ENCODE results near the gene RFX5.

Gene RFX5

DNA sequence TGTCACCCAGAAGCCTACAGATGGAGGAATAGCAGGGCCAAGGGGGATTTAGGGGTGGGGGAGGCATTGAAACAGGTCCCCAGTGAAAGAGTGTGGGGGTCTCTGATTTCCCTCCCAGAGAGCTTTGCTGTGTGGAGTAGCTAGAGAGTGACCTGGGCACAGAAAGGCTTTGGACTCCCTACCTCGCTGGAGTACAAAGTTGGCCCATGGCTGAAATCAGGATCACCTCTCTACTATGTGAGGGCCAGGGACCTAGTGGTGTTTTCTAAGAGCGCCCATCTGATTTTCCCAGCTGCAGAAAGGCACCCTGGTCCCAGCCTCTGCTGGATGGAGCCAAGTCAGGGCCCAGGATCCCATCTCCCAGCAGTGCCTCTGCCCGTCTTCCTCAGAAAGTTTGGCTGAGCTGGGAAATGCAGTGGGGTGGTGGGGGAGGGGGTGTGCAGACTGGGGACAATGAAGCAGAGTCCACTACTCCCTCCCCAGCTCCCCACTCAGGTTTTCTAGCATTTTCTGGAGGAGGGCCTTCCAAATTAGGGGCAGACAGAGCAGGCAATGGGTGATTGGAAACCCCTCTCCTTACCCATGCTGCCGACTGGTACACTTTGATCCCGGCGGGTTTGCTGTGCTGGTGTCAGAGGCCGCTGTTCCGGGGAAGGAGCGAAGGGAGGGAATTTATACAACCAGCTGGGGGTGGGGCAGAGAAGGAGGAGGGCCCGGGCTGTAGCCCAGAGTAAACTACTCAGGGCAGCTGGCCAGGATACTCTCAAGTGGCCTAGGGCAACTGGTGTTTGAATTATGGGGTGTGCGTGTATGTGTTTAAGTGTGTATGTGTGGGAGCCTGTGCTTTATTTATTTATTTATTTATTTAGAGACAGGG lies 25.2 kb upstream of the RFX5 start, which contains the start of gene SELENBP1:
TSS of gene SELENBP1 (minus strand) at position 648 of the 877 bp plus-strand sequence. CDS start at position 584, 64 bp downstream.
- peaks cover 52 to 62% of the 10 kb centered on the region in 2 donors for H3K4me1 ChIP-seq (ENCODE audit: control insufficient read depth in 2 of 2, insufficient read depth in 2 of 2, low read length in 2 of 2)

DNA sequence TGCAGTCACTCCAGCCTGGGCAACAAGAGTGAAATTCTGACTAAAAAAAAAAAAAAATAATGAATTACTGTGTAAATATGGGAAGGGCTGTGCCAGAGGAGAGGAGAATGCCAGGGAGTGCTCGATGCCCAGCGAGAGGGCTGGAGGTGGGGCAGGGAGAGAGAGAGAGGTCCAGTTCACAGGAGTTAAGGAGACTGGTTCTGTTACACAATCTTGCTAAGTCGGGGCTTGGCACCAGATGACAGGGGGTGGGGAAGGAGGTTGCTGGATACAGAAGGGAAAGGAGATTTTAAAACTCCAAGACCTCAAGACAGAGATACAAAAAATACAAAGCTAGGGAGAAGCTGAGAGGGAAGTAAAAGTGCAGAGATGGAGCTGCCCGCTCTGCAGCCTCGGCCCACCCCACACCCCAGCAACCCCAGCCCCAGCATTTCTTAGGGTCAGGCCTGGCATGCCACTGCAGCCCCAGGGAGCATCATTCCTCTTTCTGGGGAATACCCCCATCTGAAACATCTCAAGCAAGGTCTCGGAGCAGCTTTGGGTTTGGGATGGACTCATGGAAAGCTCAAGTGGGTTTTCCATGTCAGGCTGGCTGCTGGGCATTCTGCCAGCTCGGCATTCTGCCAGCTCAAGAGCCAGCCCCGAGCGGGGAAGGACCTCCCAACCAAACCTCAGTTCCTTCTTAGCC lies 24.5 kb upstream of the RFX5 start:
- Histone ChIP-seq H3K4me1 (ENCODE audit: control insufficient read depth in 2 of 2, insufficient read depth in 2 of 2, low read length in 2 of 2) (peaks cover 47 to 58% of the 10 kb centered on the region in 2 donors), H3K36me3 (ENCODE audit: control insufficient read depth in 2 of 2, insufficient read depth in 2 of 2, low read length in 2 of 2) (peaks cover 22 to 23% of the 10 kb centered on the region in 2 donors), H3K9me3 (ENCODE audit: control insufficient read depth in 2 of 2, low read length in 2 of 2) (no peaks in the 10 kb centered on the region), H3K27me3 (ENCODE audit: control insufficient read depth in 2 of 2, insufficient read depth in 2 of 2, low read length in 2 of 2) (no peaks in the 10 kb centered on the region), H3K9ac (ENCODE audit: low read depth in 1 of 2, low read length in 2 of 2) (peak overlapping the region; percentile 83 to 88), H3K4me3 (ENCODE audit: low read length in 2 of 2) (peak overlapping the region; percentile 81 to 87), H3K27ac (ENCODE audit: low read depth in 2 of 2, low read length in 2 of 2) (peak overlapping the region; percentile 91 to 94)

More for the DNA sequence above, 25.2 kb upstream of the RFX5 start, which contains the start of gene SELENBP1:
- Histone ChIP-seq H3K27me3 (ENCODE audit: control insufficient read depth in 2 of 2, insufficient read depth in 2 of 2, low read length in 2 of 2) (no peaks in the 10 kb centered on the region), H3K9me3 (ENCODE audit: control insufficient read depth in 2 of 2, low read length in 2 of 2) (no peaks in the 10 kb centered on the region), H3K27ac (ENCODE audit: low read depth in 2 of 2, low read length in 2 of 2) (peak within 1 kb of the TSS; percentile 91 to 94), H3K9ac (ENCODE audit: low read depth in 1 of 2, low read length in 2 of 2) (peak within 1 kb of the TSS; percentile 83 to 88), H3K36me3 (ENCODE audit: control insufficient read depth in 2 of 2, insufficient read depth in 2 of 2, low read length in 2 of 2) (peaks cover 18% of the 10 kb centered on the region in 2 donors), H3K4me3 (ENCODE audit: low read length in 2 of 2) (peak within 1 kb of the TSS; percentile 81 to 87)

DNA sequence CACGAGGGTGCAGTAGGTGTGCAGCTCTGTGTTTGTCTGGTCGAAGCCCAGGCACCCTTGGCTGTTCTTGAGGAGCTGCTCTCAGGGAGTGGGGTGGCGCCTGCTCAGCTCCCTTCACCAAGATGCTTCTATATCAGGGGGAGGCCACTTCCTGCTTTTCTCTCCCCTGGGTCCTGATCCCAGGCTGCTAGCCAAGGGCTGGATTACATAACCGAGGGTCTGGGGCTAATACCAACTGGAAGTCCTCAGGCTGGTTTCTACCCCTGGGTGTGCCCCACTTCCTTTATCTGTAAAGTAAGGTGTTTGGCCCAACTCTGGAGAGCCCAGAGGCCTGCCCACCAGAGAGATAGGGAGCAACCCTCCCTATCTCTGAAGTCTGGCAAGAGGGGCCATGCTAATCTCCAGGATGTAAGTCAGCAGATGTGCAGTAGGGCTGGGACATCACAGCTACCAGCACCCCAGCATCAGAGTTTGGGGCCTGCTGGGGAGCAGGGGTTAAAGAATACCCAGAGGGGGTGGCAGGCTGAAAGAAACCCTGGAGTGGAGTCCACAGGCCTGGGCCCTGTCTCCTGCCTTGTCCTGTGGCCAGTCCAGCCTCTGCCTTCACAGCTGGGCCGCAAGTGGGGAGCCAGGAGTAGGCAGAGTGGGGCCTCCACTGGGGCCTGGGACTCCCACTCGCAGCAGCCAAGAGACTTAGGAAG lies 23.3 kb upstream of the RFX5 start:
- H3K36me3 ChIP-seq (ENCODE audit: control insufficient read depth in 2 of 2, insufficient read depth in 2 of 2, low read length in 2 of 2), result peaks cover 34% of the 10 kb centered on the region in 2 donors
- no peaks in the 10 kb centered on the region for H3K27me3 ChIP-seq (ENCODE audit: control insufficient read depth in 2 of 2, insufficient read depth in 2 of 2, low read length in 2 of 2)
- H3K27ac ChIP-seq (ENCODE audit: low read depth in 2 of 2, low read length in 2 of 2), result peak overlapping the region; percentile 91 to 94
- H3K4me1 ChIP-seq (ENCODE audit: control insufficient read depth in 2 of 2, insufficient read depth in 2 of 2, low read length in 2 of 2), result peaks cover 47 to 55% of the 10 kb centered on the region in 2 donors
- peak overlapping the region; percentile 81 to 87 for H3K4me3 ChIP-seq (ENCODE audit: low read length in 2 of 2)
- peak overlapping the region; percentile 1 to 83 for H3K9ac ChIP-seq (ENCODE audit: low read depth in 1 of 2, low read length in 2 of 2)
- H3K9me3 ChIP-seq (ENCODE audit: control insufficient read depth in 2 of 2, low read length in 2 of 2), result no peaks in the 10 kb centered on the region

DNA sequence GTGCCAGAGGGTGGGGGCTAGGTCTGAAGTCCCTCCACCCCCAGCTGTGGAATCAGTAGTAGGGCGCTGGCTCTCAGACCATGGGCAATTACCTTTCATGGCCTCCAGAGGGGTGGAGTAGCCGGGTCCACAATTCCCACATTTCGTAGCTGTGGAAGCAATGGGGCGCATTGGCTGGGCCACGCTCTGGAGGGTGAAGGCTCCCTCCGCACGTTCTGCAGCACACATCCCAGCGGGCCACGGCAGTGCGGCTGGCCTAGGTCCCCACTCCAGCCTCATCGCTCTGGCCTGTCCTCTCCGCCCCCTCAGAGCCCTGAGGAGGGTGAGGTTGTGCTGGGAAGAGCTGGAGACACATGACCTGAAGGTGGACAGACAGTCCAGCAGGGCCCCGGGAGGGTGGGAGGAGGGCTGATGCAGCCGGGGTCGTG lies 22.6 kb upstream of the RFX5 start:
- no peaks in the 10 kb centered on the region for H3K9me3 ChIP-seq (ENCODE audit: control insufficient read depth in 2 of 2, low read length in 2 of 2)
- peak overlapping the region; percentile 81 to 87 for H3K4me3 ChIP-seq (ENCODE audit: low read length in 2 of 2)
- H3K4me1 ChIP-seq (ENCODE audit: control insufficient read depth in 2 of 2, insufficient read depth in 2 of 2, low read length in 2 of 2), result peaks cover 47 to 55% of the 10 kb centered on the region in 2 donors
- peak overlapping the region; percentile 91 to 94 for H3K27ac ChIP-seq (ENCODE audit: low read depth in 2 of 2, low read length in 2 of 2)
- peaks cover 41 to 42% of the 10 kb centered on the region in 2 donors for H3K36me3 ChIP-seq (ENCODE audit: control insufficient read depth in 2 of 2, insufficient read depth in 2 of 2, low read length in 2 of 2)
- H3K9ac ChIP-seq (ENCODE audit: low read depth in 1 of 2, low read length in 2 of 2), result peak overlapping the region in 1 of 2 donors; percentile 83
- no peaks in the 10 kb centered on the region for H3K27me3 ChIP-seq (ENCODE audit: control insufficient read depth in 2 of 2, insufficient read depth in 2 of 2, low read length in 2 of 2)

DNA sequence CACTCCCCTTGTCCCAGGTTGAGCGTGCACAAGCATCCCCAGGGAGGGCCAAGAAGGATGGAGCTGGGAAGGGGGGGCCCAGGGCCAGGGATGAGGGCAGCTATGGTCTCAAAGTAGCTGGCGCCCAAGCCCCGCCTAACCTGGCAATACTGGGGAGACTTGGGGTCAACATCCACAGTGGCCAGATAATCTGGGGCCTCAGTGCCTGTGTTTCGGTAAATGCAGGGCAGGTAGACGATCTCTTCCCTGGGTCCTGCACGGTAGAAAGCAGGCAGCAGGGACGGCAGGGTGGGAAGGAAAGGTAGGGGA lies 22.2 kb upstream of the RFX5 start:
- Histone ChIP-seq H3K36me3 (ENCODE audit: control insufficient read depth in 2 of 2, insufficient read depth in 2 of 2, low read length in 2 of 2) (peaks cover 45% of the 10 kb centered on the region in 2 donors), H3K9me3 (ENCODE audit: control insufficient read depth in 2 of 2, low read length in 2 of 2) (no peaks in the 10 kb centered on the region), H3K27ac (ENCODE audit: low read depth in 2 of 2, low read length in 2 of 2) (peak overlapping the region in 1 of 2 donors; percentile 94), H3K9ac (ENCODE audit: low read depth in 1 of 2, low read length in 2 of 2) (no peak overlapping the region), H3K4me3 (ENCODE audit: low read length in 2 of 2) (peak overlapping the region; percentile 81 to 87), H3K4me1 (ENCODE audit: control insufficient read depth in 2 of 2, insufficient read depth in 2 of 2, low read length in 2 of 2) (peaks cover 45 to 53% of the 10 kb centered on the region in 2 donors), H3K27me3 (ENCODE audit: control insufficient read depth in 2 of 2, insufficient read depth in 2 of 2, low read length in 2 of 2) (no peaks in the 10 kb centered on the region)

DNA sequence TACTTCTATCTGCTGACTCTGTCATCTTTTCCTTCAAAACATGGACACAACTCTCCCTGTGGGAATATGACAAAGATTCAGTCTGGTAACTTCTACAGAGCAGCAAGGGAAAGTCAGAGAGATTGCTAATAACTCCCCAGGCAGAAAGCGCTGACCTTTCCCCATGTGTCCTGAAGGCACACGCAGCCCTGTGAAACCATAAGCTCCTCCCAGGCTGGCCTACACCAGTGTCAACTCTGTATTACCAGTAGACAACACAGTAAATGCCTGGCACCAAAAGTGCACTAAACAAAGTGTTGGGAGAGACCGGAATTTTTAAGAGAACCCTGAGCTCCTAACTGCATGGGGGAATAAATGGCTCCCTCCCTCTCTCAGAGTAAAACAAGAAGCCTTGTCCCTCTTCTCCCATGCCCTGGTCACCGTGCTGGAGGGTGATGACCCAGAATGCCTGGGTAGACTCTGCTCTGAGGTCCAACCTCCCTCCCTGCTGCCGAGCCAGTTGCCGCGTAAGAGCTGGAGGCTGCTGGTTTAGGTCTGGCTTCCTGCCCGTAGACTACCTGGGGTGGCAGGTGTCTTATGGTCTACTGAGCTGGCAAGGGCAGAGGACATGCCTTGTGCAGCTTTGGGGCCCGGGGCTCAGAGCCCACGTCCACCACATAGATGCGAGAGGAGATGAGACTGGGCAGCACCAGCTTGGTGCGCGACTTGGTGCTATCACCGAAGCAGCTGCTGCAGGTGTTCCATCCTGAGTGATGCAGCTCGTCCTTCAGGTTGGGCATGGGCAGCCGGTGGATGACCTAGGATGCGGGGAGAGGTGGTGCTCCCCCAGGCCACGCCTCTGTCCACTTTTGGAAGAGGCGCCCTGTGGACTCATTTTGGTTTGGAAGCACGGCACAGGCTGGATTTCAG lies 21.6 kb upstream of the RFX5 start:
- H3K9ac ChIP-seq (ENCODE audit: low read depth in 1 of 2, low read length in 2 of 2), result peak overlapping the region in 1 of 2 donors; percentile 34
- H3K4me1 ChIP-seq (ENCODE audit: control insufficient read depth in 2 of 2, insufficient read depth in 2 of 2, low read length in 2 of 2), result peaks cover 42 to 47% of the 10 kb centered on the region in 2 donors
- peaks cover 51% of the 10 kb centered on the region in 2 donors for H3K36me3 ChIP-seq (ENCODE audit: control insufficient read depth in 2 of 2, insufficient read depth in 2 of 2, low read length in 2 of 2)
- H3K27ac ChIP-seq (ENCODE audit: low read depth in 2 of 2, low read length in 2 of 2), result peak overlapping the region in 1 of 2 donors; percentile 32
- peak overlapping the region; percentile 81 to 87 for H3K4me3 ChIP-seq (ENCODE audit: low read length in 2 of 2)
- H3K9me3 ChIP-seq (ENCODE audit: control insufficient read depth in 2 of 2, low read length in 2 of 2), result no peaks in the 10 kb centered on the region
- H3K27me3 ChIP-seq (ENCODE audit: control insufficient read depth in 2 of 2, insufficient read depth in 2 of 2, low read length in 2 of 2), result no peaks in the 10 kb centered on the region

DNA sequence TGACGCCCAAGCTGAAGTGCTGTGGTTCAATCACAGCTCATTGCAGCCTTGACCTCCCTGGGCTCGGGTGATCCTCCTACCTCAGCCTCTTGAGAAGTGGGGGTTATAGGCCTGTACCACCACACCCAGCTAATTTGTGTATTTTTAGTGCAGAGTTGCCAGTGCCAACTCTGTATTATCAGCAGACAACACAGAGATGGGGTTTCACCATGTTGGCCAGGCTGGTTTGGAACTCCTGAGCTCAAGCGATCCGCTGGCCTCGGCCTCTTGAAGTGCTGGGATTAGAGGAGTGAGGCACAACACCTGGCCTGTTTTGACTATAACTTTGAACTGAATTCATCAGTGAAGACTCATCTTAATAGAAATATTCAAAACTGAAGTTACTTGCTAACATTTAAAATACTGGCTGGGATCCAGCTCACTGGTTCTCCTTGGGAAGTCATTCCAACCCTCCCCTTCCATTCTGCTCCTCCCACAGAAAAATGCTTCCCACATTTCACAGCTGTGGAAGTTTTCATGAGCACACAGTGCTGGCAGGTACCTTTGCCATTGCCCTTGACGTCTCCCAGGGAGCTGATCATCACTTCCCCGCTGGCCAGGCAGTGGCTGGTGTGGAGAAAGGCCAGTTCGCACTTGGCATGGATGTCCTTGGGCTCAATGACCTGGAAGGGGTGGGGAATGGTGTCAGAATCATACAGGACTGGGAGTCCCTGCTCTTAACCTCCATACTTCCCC lies 20.8 kb upstream of the RFX5 start:
- H3K4me3 ChIP-seq (ENCODE audit: low read length in 2 of 2), result no peak overlapping the region
- H3K9me3 ChIP-seq (ENCODE audit: control insufficient read depth in 2 of 2, low read length in 2 of 2), result peaks cover 0 to under 1% of the 10 kb centered on the region in 2 donors
- H3K4me1 ChIP-seq (ENCODE audit: control insufficient read depth in 2 of 2, insufficient read depth in 2 of 2, low read length in 2 of 2), result peaks cover 34 to 39% of the 10 kb centered on the region in 2 donors
- H3K9ac ChIP-seq (ENCODE audit: low read depth in 1 of 2, low read length in 2 of 2), result no peak overlapping the region
- no peak overlapping the region for H3K27ac ChIP-seq (ENCODE audit: low read depth in 2 of 2, low read length in 2 of 2)
- H3K27me3 ChIP-seq (ENCODE audit: control insufficient read depth in 2 of 2, insufficient read depth in 2 of 2, low read length in 2 of 2), result no peaks in the 10 kb centered on the region
- H3K36me3 ChIP-seq (ENCODE audit: control insufficient read depth in 2 of 2, insufficient read depth in 2 of 2, low read length in 2 of 2), result peaks cover 52 to 54% of the 10 kb centered on the region in 2 donors

DNA sequence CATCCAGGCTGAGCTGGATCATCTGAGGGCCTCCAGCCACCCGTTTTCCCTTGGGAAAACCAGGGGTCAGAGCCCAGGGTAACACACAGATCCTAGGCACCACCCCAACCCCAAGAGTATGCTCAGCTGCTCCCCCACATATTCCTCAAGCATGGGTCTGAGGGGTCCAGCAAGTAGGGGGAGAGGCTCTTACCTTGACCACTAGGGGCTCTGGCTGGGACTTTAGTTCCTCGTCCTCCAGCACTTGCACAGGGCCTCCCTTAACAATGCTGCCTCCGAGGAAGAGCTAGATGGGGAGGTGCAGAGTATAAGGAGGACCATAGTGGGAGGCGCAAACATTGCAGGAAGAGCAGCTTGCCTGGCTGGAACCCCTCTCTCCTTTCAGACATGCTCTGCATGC lies 17.9 kb upstream of the RFX5 start:
- no peak overlapping the region for H3K9ac ChIP-seq (ENCODE audit: low read depth in 1 of 2, low read length in 2 of 2)
- no peaks in the 10 kb centered on the region for H3K27me3 ChIP-seq (ENCODE audit: control insufficient read depth in 2 of 2, insufficient read depth in 2 of 2, low read length in 2 of 2)
- H3K4me3 ChIP-seq (ENCODE audit: low read length in 2 of 2), result no peak overlapping the region
- H3K36me3 ChIP-seq (ENCODE audit: control insufficient read depth in 2 of 2, insufficient read depth in 2 of 2, low read length in 2 of 2), result peaks cover 50 to 54% of the 10 kb centered on the region in 2 donors
- H3K27ac ChIP-seq (ENCODE audit: low read depth in 2 of 2, low read length in 2 of 2), result no peak overlapping the region
- peaks cover 18 to 19% of the 10 kb centered on the region in 2 donors for H3K4me1 ChIP-seq (ENCODE audit: control insufficient read depth in 2 of 2, insufficient read depth in 2 of 2, low read length in 2 of 2)
- H3K9me3 ChIP-seq (ENCODE audit: control insufficient read depth in 2 of 2, low read length in 2 of 2), result peaks cover 0 to 8% of the 10 kb centered on the region in 2 donors

All from mucosa of rectum (tissue), 2 donors.